Fibroblast of mammary gland (primary cell): ENCODE data around the gene PDIA2.

Source experiments
- DNase-seq: peaks from one replicate; pipeline ENCODE4 v3.0.0-alpha.2; 2010; ENCODE audit warnings: low read depth
- H3K4me3 ChIP-seq: 2 replicates; pipeline ENCODE4 v1.5.1; 2011; ENCODE audit warnings: low read depth, mild to moderate bottlenecking, low read length, moderate library complexity; ENCODE audit not compliant: control insufficient read depth
- TF ChIP-seq, protein P1 (sequence below): conservative IDR thresholded peaks from 2 replicates; pipeline ENCODE4 v1.5.1; 2011; ENCODE audit warnings: low read depth, low read length, inconsistent platforms; ENCODE audit not compliant: control insufficient read depth, insufficient read depth

The PDIA2 gene

DNA sequence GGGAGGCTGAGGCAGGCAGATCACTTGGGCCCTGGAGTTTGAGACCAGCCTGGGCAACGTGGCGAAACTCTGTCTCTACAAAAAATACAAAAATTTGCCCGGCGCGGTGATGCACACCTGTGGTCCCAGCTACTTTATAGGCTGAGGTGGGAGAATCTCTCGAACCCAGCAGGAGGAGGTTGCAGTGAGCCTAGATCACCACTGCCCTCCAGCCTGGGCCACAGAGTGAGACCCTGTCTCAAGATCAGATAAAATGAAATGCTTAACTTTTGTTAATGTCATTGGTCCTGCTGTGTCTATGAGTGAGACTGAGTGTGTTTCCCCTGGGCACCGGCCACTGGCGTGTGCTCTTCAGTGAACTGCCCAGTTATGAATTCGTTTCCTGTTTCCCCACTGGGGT is 37.9 kb upstream of the PDIA2 start:
- no peak for DNase-seq
- no peak overlapping the region for H3K4me3 ChIP-seq
- TF ChIP-seq, protein P1, sequence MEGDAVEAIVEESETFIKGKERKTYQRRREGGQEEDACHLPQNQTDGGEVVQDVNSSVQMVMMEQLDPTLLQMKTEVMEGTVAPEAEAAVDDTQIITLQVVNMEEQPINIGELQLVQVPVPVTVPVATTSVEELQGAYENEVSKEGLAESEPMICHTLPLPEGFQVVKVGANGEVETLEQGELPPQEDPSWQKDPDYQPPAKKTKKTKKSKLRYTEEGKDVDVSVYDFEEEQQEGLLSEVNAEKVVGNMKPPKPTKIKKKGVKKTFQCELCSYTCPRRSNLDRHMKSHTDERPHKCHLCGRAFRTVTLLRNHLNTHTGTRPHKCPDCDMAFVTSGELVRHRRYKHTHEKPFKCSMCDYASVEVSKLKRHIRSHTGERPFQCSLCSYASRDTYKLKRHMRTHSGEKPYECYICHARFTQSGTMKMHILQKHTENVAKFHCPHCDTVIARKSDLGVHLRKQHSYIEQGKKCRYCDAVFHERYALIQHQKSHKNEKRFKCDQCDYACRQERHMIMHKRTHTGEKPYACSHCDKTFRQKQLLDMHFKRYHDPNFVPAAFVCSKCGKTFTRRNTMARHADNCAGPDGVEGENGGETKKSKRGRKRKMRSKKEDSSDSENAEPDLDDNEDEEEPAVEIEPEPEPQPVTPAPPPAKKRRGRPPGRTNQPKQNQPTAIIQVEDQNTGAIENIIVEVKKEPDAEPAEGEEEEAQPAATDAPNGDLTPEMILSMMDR: no peak

GRCh38 chr16:247027-247426 is 35.9 kb upstream of the PDIA2 start:
- no peak overlapping the region for H3K4me3 ChIP-seq
- DNase-seq: no peak
- TF ChIP-seq, protein P1: no peak

- H3K4me3 ChIP-seq: no peak overlapping the region
- DNase-seq: no peak
- TF ChIP-seq, protein P1: no peak
Measured at GRCh38 chr16:249431-249830, 33.5 kb upstream of the PDIA2 start.

DNA sequence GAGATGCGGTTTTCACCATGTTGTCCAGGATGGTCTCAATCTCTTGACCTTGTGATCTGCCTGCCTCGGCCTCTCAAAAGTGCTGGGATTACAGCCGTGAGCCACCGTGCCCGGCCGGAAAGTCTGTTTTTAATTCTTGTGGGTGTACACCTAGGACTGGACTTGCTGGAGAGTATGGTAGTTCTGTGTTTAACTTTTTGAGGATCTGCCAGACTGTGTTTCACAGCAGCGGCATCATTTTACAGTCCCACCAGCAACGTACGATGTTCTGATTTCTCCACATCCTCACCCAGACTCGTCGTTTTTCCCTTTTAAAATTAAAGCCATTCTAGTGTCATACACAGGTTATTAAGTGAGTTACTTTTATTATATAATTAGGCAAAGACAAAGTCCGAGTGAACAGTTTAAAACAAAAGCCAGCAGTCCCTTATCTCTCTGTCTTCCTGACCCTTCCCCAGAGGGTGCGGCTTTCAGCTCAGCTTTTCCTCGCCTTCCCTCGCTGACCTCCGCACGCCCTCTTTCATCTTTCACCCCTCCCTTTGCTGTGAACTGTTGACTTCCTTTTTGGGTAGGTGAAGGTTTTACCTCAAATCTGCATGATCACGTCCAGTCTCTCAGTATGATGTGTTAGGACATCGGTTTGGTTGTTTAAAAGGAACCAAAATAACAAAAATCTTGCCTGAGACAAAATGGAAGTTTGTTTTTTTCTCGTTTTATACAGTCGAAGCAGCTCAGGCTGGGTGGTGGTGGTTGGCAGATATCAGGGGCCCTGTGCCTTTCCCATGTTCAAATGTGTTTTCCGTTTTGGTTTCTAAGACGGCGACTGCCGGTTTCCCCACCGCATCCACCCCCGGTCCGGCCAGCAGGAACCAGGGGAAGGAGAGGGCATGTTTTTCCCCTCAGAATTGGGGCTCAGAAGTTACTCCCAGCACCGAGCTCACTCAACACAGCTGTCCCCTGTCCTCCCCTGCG is 30.3 kb upstream of the PDIA2 start:
- no peak for DNase-seq
- TF ChIP-seq, protein P1: no peak
- H3K4me3 ChIP-seq: no peak overlapping the region

DNA sequence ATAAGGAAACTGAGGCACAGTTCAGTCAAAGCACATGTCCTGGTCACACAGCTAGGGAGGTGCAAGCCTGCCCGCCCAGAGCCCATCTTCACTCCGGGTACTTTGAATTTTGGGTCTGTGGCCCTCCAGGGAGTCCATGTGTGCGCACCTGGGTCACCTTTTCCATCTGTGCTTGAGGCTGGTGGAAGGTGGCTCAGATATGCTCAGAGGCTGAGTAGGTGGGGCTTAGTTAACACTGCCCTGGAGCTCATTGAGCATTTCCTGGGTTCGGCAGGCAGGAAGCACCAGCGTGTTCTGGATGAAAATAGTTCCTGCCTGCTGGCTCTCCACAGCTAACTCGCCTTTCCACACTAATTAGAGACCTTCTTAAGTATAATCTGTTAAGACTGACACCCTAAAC is 29.1 kb upstream of the PDIA2 start:
- TF ChIP-seq, protein P1: no peak
- DNase-seq: no peak

GRCh38 chr16:254461-254860 is 28.5 kb upstream of the PDIA2 start:
- TF ChIP-seq, protein P1: no peak
- no peak for DNase-seq

More for the DNA sequence above, 29.1 kb upstream of the PDIA2 start:
- no peak overlapping the region for H3K4me3 ChIP-seq

More at GRCh38 chr16:254461-254860, 28.5 kb upstream of the PDIA2 start:
- no peak overlapping the region for H3K4me3 ChIP-seq
